Measurements from ENCODE around the gene UNC5A.

DNA sequence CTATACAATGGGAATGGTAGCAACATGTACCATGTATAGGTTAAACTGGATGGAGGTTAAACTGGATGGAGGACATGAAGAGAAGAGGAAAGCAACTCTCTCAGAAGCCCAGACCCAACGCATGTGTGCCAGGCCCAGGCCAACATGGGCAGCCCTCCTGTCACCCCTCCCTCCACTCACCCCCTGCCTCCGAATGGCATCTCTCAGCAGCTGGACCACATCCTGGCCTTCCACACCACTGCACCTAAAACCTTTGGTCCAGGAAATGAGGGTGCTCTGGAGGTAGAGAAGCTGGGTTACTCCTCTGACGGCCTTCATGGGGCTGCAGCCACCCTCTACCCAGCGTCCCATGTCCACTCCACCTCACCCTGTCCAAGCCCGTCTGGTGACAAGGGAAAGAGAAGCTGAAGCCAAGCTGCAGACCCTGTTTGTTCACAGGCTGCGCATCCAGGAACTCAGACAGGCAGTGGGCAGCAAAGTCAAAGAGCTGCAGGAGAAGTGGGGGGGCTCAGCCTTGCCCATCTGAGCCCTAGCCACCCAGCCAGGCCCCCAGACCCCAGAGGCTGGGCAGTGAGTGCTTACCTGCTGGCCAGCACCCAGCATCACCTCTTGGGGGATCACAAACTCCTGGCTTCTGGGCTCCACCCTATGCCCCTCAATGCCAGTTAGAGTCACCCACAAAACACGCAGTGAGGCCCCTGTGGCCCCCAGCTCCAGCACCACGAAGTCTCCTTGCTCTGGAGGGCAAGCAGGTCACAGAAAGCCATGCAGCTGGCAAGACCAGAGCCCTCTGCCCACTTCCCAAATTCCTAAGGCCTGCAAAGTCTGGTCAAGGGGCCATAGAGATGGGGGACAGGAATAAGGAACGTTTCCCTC lies 80.3 kb downstream of the UNC5A start:
- TF ChIP-seq CTCF (IDR thresholded peaks at IDR 0.05) = no peak
- no peak for TF ChIP-seq POLR2A (IDR thresholded peaks at IDR 0.05)
